ENCODE measurements around the gene OSBPL5. TPM values are rescaled to one million over a fixed set of nuclear protein-coding genes. Genes with fewer than 3 reads are reported as not detected.

OSBPL5 gene
- total RNA-seq, 4 donors from 2014 or later: 59.6 to 119 (median 71.7) TPM

- H3K36me3 ChIP-seq: peaks cover 0 to 38% (median 16%) of the 10 kb centered on the region in 4 donors
- no peak overlapping the region for H3K27ac ChIP-seq (replicated peaks in 1 of 4)
- no peak for TF ChIP-seq EP300 (IDR thresholded peaks at IDR 0.05)
- no peak for TF ChIP-seq POLR2AphosphoS5 (IDR thresholded peaks at IDR 0.05)
- TF ChIP-seq POLR2A (IDR thresholded peaks at IDR 0.05; ENCODE audit: low read depth): no peak
- no peak for TF ChIP-seq CTCF (IDR thresholded peaks at IDR 0.05)
- no peaks in the 10 kb centered on the region for H3K9me3 ChIP-seq
- no peak for DNase-seq (ENCODE audit: extremely low spot score)
- H3K27me3 ChIP-seq: no peaks in the 10 kb centered on the region
- 67% methylated on average over 10 of the region's 14 CpGs for WGBS
- peaks cover 24 to 64% (median 50%) of the 10 kb centered on the region in 4 donors for H3K4me1 ChIP-seq
- H3K4me3 ChIP-seq: no peak overlapping the region
- intact Hi-C loops (cut with DNase I): no loop called here
Measured at GRCh38 chr11:3130269-3131071, 34.6 kb downstream of the OSBPL5 start.

- H3K4me3 ChIP-seq: no peak overlapping the region
- DNase-seq (ENCODE audit: extremely low spot score): no peak
- TF ChIP-seq EP300 (IDR thresholded peaks at IDR 0.05) (no peak), POLR2A (IDR thresholded peaks at IDR 0.05; ENCODE audit: low read depth) (no peak), POLR2AphosphoS5 (IDR thresholded peaks at IDR 0.05) (no peak), CTCF (IDR thresholded peaks at IDR 0.05) (no peak)
- intact Hi-C loops (cut with DNase I): no loop called here
- no peak overlapping the region for H3K27ac ChIP-seq (replicated peaks in 1 of 4)
- peaks cover 23 to 62% (median 50%) of the 10 kb centered on the region in 4 donors for H3K4me1 ChIP-seq
- WGBS: 75% methylated on average over 14 of the region's 21 CpGs
- no peaks in the 10 kb centered on the region for H3K9me3 ChIP-seq
- no peaks in the 10 kb centered on the region for H3K27me3 ChIP-seq
- peaks cover 0 to 44% (median 16%) of the 10 kb centered on the region in 4 donors for H3K36me3 ChIP-seq
Measured at GRCh38 chr11:3129591-3130268, 35.4 kb downstream of the OSBPL5 start.

GRCh38 chr11:3129181-3129590, 35.9 kb downstream of the OSBPL5 start:
- no peak for TF ChIP-seq POLR2AphosphoS5 (IDR thresholded peaks at IDR 0.05)
- no peak for TF ChIP-seq EP300 (IDR thresholded peaks at IDR 0.05)
- no peak for TF ChIP-seq CTCF (IDR thresholded peaks at IDR 0.05)
- no peak for TF ChIP-seq POLR2A (IDR thresholded peaks at IDR 0.05; ENCODE audit: low read depth)
- Histone ChIP-seq H3K4me3 (no peak overlapping the region), H3K27me3 (no peaks in the 10 kb centered on the region), H3K27ac (replicated peaks in 1 of 4) (peak overlapping the region in 2 of 4 donors; percentile 57 to 70), H3K36me3 (peaks cover 0 to 45% (median 16%) of the 10 kb centered on the region in 4 donors), H3K9me3 (no peaks in the 10 kb centered on the region), H3K4me1 (peaks cover 23 to 62% (median 50%) of the 10 kb centered on the region in 4 donors)
- intact Hi-C loops (cut with DNase I): no loop called here
- no peak for DNase-seq (ENCODE audit: extremely low spot score)
- WGBS: 85% methylated on average over 3 of the region's 10 CpGs

- Histone ChIP-seq H3K27me3 (no peaks in the 10 kb centered on the region), H3K27ac (replicated peaks in 1 of 4) (peak overlapping the region in 3 of 4 donors; percentile 57 to 70 (median 70)), H3K4me1 (peaks cover 26 to 62% (median 55%) of the 10 kb centered on the region in 4 donors), H3K36me3 (peaks cover 0 to 45% (median 16%) of the 10 kb centered on the region in 4 donors), H3K4me3 (no peak overlapping the region), H3K9me3 (no peaks in the 10 kb centered on the region)
- no peak for DNase-seq (ENCODE audit: extremely low spot score)
- WGBS: 91% methylated on average over 18 of the region's 19 CpGs
- intact Hi-C loops (cut with DNase I): no loop called here
- no peak for TF ChIP-seq POLR2A (IDR thresholded peaks at IDR 0.05; ENCODE audit: low read depth)
- TF ChIP-seq EP300 (IDR thresholded peaks at IDR 0.05): no peak
Measured at GRCh38 chr11:3128356-3129180, 36.5 kb downstream of the OSBPL5 start.
